CD4-positive, alpha-beta T cell treated with Interferon alpha-2 for 1 hour (primary cell): ENCODE measurements around the gene DST.

Experiments used
- DNase-seq, 2 donors: peaks; one replicate each; pipeline ENCODE4 v3.0.0-alpha.2; 2020 to 2022

The DST gene

DNA sequence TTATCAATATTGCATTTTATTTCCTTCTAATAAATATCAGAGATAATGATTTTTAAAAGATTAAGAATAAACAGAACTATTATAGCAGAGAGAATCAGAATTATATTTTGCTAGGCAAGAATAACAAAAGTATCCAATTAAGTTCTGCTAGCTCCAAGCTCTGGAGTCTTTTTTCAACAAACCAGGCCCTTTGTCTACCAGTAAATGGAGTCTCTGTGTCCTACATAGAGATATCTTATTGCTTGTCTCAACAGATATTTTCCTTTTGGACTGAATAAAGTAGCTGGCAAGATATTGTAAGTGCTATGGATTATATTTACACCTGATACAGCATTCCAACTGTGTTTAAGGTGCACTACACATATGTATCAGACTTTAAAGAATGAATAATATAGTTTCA lies 107.1 kb downstream of the DST start:
- no peak for DNase-seq

DNA sequence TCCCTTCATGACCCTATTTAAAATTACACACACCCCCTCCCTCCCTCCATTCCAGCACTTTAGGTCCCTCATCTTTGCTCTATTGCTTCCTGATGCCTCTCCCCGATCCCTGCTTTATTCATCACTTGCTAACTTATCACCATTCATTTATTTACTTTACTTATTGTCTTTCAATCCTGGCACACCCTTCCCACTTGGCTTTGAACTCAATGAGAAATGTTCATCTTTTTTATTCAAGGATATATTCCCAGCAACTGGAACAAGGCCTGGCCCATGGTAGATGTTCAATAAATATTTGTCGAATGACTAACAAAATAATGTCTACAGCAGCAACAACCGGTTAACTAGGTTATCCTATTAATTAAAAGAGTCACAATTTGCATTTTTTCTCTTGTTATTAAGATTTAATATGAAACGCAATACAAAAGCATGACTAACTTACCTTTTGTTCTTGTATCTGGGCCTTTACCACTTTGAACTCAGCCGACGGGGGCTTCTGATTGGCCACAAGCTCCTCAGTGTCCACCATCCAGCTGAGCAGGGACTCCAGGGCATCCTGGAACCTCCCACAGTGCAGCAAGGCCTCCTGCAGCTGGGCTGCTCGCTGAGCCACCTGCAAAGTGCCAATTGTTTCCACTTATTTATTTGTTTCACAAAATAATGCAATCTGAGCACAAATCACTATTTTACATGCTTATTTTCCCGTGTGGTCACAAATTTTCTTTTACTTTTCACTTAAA lies 107.8 kb downstream of the DST start:
- no peak for DNase-seq

DNA sequence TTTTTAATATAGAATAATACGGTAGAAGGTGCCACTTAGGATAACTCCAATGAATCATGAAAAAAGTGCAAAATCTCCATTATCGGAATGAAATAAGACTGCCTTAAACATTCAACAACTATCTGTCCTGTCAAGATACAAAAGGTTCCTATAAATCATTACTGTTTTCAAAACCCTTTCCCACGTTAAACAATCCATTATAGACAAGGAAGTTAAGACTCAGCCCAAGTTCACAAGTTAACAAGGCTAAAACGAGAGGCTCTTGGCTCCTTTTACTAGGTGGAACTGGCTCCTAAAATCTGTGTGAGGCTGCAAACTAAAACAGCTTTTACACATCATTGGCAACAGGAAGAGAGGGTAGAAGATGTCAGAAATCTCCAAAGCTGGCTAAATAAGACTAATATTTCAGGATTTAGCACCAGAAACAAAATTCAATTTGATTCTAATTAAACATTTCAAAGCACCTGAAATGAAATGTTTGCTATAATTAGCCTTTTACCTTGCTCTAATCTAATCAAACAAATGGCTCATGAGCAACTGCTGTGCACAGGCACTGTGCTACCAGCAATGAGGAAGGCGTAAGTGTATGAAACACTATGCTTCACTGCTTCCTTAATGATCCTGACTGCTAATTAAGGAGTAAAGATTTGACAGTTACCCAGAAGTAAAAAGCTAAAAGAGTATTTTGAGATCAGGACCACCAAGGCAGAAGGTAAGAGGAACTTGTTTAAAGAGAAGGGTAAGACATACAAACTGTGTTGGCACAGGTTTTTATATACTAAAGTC lies 109.7 kb downstream of the DST start:
- DNase-seq = no peak

DNA sequence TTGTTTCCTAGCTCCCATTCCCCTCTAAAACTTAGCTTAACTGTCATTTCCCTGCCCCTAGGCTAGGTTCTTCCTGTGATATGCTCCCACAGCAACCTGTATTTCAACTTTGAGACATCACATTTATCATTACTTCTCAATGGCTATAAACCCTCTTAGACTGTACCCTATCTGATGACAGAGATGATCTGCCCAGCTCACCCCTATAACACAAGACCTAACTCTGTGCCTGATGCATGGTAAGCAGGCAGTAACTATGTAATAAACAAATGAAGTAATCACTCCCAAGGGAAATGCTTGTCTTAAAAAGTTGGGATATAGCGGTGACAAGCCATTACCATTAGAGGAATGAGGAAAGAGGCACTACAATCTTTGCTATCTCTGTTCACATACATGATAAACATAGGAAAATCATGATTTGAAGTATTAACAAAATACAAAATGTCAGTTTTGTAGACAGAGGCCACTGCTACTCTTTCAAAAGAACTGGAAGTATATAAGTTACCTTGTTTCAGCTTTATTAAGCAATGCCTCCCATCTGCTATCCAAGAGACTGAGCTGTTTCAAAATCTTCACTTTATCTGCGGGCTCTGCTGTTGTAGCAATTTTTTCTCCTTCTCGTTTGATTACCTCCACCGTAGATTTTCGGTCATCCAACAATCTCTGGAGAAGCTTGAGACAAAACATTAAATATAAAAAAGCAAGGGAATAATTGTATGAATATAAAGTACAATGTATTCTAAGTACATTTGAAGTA lies 110.7 kb downstream of the DST start:
- no peak for DNase-seq

DNA sequence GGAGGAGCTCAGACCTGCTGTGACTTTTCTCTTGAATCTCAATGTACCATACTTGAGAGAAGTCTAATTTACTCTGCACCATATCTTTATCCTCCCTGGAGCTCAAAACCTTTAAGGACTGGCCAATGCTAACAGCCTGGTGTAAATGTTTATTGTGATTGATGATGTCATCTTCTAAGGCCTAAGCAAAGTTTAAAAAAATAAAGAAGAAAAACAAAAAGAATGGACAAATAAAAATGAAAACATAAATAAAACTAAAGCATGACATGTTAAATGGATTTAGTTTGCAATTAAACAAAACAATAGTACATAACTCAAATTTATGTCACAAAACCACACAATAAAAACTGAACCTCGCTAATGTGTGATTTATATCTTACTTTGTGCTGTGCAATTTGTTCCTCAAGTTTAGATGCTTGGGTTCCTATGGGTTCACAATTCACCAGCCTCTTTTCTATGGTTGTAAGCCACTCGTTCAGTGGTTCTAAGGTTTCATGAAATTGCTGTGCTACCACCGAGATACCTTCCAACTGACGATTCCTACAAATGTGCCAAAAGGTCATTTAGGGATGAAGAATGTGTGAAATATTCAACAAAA lies 113.0 kb downstream of the DST start:
- DNase-seq = no peak

DNA sequence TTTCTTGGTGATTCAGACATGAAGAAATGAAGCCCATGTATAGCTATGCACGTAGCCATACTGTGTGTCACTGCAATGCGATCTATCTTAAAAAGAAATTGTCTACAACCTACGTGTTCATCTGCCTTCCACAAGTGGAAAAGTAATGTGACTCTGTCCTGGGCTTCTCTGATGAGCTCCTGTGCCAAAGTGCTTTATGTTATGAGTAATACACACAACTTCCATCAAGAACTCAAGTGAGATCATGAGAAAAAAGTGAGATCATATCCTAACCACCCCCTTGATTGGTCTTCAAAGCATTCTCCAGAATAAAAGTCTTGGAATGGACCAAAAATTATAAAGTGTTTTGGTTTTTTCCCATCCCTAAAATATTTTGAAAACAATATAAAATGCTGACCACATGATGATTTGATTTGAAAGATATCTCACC lies 114.3 kb downstream of the DST start:
- no peak for DNase-seq

DNA sequence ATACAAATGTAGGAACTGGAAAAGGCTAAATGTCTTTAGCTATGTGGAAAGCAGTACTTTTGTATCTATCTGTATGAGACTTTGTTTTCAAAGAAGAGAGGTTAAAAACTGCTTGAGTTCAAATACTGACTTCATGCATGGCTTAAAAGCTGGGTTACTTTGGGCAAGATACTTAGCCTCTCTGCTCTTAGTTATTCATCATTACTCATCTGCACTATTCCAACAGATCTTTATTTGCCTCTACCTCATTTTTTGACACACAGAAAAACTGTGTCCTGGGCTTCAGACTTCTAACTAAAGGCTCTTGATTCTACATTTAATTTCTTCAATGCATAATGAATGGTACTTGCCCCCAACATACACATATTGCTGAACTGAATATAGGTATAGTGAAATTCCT lies 114.8 kb downstream of the DST start:
- DNase-seq = no peak

DNA sequence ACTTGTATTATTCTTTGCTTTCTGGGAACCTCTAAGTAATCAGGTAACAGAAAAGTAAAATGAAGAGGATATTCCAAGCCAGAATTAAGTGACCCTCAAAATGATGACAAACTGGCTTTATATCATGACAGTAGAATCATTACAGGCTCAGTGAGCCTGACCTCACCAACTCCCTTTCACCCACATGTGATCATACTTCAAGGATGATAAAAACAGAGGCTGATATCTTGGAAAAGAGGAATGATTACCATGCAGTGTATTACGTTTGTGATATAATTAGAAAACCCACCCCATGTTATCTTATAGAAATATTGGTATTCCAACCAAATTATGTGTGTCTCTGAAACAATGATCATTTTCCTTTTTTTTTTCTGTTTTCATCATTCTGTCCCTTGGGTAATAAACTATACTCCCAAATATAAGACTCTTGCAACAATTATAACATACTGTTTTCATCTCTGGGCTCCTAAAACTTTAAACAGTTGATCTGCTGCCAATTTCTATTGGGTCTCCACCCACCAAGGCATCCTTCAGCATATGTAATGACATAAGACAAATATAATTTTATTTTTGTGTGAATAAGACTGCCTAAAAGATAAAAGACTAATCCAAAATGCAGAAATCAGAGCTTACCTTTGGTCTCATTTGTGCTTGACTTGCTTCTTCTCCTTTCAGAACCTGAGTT lies 115.7 kb downstream of the DST start:
- no peak for DNase-seq

DNA sequence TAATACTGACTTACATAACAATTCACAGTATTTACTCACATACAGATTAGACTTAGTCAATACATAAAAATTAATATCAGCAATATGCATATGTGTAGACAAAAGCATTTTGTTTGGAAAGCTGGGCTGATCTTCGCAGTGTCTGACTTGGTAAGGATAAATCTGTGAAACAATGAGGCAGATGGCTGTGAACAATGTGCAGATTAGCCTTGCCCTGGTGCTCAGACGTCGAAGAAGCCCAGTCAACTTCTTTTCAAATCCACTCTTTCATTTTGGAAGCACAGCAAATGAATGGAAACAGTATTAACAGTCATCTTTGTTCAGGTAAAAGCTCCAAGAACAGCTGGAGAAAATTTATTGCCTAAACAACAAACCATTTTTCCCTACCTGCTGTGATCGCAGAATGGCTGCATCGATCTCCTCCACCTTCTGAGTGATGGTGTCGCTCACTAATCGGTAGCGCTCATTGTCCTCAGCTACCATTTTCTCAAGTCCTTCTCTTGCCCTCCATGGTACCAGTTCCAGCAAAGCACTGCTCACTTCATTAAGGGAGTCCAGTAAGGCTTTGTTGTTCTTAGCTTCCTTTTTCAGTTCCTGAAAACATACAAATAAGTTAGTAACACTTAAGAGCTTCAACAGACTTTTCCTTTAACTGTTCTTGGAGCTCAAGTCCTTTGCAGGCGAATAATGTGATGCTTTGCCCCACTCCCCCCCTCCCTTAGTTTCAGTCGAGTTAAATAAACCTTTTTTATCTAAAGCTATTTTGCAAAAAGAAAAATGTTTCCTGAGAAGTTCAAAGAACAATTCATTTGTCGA lies 116.5 kb downstream of the DST start:
- no peak for DNase-seq

DNA sequence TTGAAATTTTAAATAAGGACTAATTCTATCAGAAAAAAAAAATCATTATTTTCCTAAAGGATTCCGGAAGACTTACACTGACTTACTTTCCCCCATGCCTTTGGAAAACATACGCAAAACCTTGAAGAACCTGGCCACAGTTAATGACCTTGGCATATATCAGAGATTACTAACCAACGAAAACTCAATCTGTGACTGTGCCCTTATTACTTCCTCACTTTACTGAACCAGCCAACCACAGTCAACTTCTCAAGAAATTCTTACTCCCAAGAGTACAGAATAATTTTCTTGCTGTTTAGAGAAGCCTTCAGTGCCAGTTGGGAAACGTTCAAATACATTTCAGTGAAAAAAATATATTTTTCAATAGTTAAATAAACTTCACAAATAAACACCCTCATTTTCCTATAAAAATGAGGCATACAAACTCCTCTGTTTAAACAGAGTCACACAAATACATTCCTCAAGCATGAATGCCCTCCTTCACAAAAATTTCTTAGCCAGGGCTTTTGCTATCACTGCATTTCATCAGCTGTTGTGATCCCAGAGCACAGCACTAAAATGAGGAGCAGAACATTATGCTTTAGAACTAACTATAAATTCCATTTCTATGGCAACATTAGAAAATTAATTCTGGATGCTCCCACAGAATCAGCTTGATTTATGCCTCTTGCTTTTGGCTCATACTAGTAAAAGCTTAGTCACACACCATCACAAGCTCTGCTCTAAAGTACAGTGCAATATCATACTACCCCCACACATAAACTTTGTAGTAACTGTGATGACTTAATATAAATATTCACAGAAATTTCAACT lies 117.6 kb downstream of the DST start:
- DNase-seq = no peak

DNA sequence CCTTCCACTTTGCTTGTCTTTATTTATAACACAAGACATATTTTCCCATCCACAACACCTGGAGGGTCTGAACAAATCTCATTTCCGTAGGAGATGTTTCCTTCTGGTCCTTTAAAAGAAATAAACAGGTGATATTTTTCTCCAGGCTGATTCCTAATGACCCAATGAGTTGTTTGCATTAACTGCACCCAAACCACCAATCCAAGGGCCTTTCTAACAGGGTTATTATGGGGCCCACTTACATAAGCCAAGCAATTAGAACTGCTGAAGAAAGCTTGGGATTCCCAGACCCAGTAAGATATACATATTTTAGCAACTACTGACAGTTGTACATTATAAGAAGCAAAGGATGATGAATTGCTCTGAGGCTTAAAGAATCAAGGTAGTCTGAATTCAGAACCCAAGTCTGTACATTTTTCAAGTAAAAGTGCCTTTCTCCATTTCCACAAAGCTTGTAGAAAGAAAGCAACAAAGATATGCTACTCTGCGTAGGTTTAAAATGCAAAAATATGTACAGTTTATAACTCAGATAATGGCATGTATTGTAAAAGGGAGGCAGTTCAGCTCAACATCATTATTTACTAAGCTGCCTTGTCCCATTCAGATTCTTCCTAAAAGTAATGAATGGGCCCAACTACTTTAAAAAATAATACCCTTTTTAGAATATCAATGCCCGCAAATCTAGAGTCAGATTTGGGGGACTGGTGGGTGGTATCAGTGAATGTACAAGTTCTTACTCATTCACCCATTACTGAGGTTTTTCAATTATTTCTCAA lies 120.0 kb downstream of the DST start:
- DNase-seq = no peak

DNA sequence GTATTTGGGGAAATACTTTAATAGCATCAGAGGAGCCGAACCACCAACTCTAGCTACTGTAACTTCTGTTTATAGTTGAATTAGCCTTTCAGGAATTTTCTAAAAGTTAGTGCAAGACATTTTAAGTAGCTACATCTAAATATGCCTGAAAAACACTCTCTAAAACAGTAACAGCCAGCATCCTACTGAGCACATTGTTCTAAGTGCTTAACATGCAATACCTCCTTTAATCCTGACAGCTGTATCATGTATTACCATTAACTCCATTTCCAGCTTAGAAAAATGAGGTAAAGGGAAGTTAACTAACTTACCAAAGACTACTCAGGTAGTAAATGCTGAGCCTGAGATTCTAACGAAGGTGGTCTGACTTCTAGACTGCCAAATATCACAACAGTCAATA lies 120.7 kb downstream of the DST start:
- DNase-seq = no peak

DNA sequence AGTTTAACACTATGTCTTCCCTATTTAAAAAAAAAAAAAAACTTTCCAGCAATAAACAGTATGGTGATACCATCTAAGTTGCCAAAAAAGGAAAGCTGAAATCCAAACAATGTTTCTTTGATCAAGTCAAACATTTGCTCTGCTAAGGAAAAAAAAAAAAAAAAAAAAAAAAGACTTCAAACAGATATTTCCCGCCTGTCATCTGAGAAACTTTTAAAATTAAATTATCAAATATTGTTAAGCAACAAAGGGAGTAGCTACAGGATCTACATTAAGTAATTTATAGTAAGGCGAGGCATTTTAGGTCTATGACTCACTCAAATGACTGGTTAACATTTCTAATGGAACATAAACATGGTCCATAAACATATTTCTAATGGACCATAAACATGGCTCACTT lies 121.2 kb downstream of the DST start:
- DNase-seq = no peak

DNA sequence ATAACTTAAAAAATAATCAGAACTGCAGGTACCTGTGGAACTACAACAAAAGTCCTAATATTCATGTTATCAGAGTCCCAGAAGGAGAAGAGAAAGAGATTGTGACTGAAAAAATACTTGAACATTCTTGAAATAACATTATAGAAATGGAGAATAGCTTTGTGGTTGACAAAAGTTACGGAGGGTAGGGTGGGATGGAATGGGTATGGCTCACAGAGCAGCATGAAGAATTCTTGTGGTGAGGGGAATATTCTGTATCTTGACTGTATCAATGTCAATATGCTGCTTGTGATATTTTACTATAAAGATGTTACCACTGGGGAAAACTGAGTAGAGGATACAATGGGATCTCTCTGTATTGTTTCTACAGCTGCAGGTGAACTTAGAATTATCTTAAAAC lies 122.5 kb downstream of the DST start:
- no peak for DNase-seq

DNA sequence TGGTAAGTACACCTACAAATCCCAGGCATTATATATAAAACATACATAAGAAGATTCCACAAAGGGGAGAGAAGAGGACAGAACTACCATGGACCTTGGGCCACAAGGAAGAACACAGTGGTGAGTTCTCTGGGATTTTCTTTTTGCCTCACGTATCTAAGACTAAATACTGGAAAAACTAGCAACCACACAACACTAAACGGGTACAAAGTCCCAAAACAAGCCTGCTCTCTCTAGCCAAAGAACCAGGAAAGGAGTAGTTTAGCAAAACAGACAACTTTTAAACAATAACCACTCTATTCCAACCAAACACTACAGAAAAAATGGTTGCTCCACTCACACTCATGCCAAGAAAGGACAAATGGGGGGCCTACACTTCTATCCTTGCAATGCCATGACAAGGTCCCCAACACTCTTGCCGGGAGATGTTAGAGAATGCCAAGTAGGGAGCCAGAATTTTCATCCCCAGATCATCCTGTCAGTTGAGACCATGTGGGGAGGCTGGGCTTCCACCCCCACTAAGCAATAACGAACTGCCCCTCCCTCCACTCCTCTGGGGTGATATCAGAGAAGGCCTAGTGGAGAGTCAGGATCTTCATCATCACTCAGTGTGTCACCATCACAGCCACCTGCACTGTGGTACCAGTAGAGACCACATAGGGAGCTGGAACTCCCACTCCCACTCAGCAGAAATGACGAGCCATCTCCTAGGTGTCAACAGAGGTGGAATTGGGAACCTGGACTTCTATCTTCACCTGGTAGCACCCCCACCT lies 123.5 kb downstream of the DST start:
- no peak for DNase-seq

DNA sequence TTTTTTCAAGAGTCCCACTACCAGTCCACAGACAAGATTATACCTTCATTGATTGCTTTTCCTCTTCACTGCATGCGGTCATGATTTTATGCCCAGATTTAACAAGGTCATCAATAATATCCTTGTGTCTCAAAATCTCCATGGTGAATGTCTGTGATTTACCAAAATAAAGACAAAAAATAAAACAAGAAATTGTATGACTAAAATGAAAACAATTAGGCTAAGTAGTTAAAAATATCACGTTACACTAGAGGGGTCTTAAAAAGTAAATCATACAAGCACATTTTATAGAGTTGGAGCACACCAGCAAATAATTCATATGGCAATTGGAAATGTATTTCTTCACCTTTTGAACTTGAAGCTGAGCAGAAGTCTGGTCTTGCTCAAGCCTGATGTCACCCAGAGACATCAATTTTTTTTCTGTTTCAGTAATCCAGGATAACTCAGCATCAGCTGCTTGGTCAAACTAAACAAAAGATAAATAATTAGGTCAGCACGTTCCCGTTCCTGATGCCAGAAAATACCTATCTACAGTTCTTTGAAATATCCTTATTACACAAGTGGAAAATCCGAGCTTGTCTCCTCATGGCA lies 125.4 kb downstream of the DST start:
- DNase-seq = no peak

DNA sequence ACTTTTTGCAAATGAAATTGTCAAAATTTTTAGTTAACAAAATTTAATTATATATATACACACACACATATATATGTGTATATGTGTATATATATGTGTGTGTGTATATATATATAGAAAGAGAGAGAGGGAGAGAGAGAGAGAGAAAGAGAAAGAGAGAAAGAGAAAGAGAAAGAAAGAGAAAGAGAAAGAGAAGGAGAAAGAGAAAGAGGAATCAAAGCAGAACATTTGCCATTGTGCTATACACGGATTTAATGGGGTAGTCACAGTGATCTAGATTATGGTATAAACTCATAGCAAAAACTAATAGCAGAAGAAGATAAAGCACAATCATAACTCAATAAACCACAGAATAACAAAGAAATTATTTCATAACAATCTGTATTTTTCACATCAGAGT lies 126.7 kb downstream of the DST start:
- DNase-seq = no peak

DNA sequence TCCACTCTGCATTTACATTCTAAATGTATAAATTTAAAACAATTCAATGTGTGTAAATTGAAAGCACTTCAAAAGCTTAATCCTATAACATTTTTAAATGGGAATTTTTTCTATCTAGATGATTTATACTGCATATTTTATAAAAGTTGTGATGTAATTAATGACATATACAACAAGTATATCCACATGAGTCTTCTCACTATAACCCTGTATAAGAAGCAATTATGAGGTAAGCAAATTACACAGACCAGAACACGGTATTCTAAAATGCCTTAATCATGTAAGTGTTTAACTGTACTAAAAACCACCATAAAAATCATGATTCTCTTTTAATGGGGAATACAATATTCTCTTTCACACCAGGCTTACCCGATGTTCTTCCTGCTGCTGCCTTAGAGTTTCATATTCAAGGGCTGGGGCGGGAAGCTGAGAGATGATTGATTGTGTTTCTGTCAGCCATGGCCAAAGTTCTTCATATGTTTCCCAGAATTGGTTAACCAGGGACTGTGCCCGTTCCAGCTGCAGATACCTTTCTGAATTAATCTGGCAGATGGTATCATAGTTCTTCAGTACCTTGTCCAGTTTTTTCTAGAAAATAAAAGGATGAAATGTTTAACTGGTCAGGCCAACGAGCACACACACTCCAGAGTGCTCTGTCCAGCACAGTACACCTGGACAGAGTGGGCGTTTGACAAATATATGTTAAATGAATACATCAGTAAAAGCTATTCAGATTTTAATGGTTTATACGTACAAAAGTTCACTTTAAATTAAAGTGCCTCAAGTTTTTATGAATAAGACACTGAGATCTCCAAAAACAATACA lies 127.4 kb downstream of the DST start:
- no peak for DNase-seq
